HepG2 (cell line): Measurements from ENCODE around the gene SLC66A3. TPM values are rescaled to one million over a fixed set of nuclear protein-coding genes. Genes with fewer than 3 reads are reported as not detected.

Experiments
- AGO1 ChIP-seq: fragments of 200-400 bp; formaldehyde crosslinking; IDR thresholded peaks from 2 replicates; pipeline ENCODE4 v1.6.1; 2017; ENCODE audit warnings: mild to moderate bottlenecking, low read depth, low read length, moderate library complexity; ENCODE audit not compliant: poor library complexity, severe bottlenecking
- ATRX ChIP-seq: sonication (generic); formaldehyde crosslinking; IDR thresholded peaks from 2 replicates; pipeline ENCODE4 v1.4.0; 2020; ENCODE audit warnings: missing genetic modification reagents, borderline replicate concordance
- ELF1 ChIP-seq: sonication (generic); formaldehyde crosslinking; IDR thresholded peaks from 2 replicates; pipeline ENCODE4 v1.4.0; 2020; ENCODE audit warnings: missing genetic modification reagents
- HMGXB3 ChIP-seq: sonication (generic); formaldehyde crosslinking; IDR thresholded peaks from 2 replicates; pipeline ENCODE4 v1.4.0; 2020; ENCODE audit warnings: missing genetic modification reagents, borderline replicate concordance
- HNRNPLL ChIP-seq: fragments of 200-400 bp; formaldehyde crosslinking; IDR thresholded peaks from 2 replicates; pipeline ENCODE4 v1.6.1; 2017; ENCODE audit warnings: mild to moderate bottlenecking, low read depth, low read length; ENCODE audit not compliant: poor library complexity, severe bottlenecking
- KAT7 ChIP-seq: IDR thresholded peaks from 2 replicates; pipeline ENCODE4 v1.6.1; 2018; ENCODE audit warnings: borderline replicate concordance, missing compliant biosample characterization
- MIER2 ChIP-seq: IDR thresholded peaks from 2 replicates; pipeline ENCODE4 v1.6.1; 2016; ENCODE audit warnings: missing biosample characterization, missing genetic modification reagents
- NFE2 ChIP-seq: sonication (generic); formaldehyde crosslinking; IDR thresholded peaks from 2 replicates; pipeline ENCODE4 v1.4.0; 2020; ENCODE audit warnings: missing genetic modification reagents
- PHB2 ChIP-seq: fragments of 450-650 bp; IDR thresholded peaks from 2 replicates; pipeline ENCODE4 v1.6.1; 2018; ENCODE audit not compliant: partially characterized antibody
- SALL1 ChIP-seq: sonication (generic); formaldehyde crosslinking; IDR thresholded peaks from 2 replicates; pipeline ENCODE4 v1.8.0; 2022; ENCODE audit warnings: mild to moderate bottlenecking, missing genetic modification reagents
- SALL2 ChIP-seq: sonication (generic); formaldehyde crosslinking; IDR thresholded peaks from 2 replicates; pipeline ENCODE4 v1.8.1; 2023; ENCODE audit warnings: mild to moderate bottlenecking, missing genetic modification reagents, inconsistent platforms
- SPEN ChIP-seq: sonication (generic); formaldehyde crosslinking; IDR thresholded peaks from 2 replicates; pipeline ENCODE4 v1.5.1; 2020; ENCODE audit warnings: low read depth, mild to moderate bottlenecking, missing genetic modification reagents
- SRF ChIP-seq: IDR thresholded peaks from 2 replicates; pipeline ENCODE4 v1.6.1; 2011; ENCODE audit warnings: mild to moderate bottlenecking, low read depth, low read length, moderate library complexity
- STAG1 ChIP-seq: sonication (generic); formaldehyde crosslinking; IDR thresholded peaks from 2 replicates; pipeline ENCODE4 v1.4.0; 2020; ENCODE audit warnings: missing genetic modification reagents
- TEAD3 ChIP-seq: optimal IDR thresholded peaks from 2 replicates; pipeline ENCODE3; 2016; ENCODE audit warnings: borderline replicate concordance
- ZBTB38 ChIP-seq: sonication (generic); formaldehyde crosslinking; IDR thresholded peaks from 2 replicates; pipeline ENCODE4 v1.5.1; 2020; ENCODE audit warnings: mild to moderate bottlenecking, missing genetic modification reagents
- ZNF333 ChIP-seq: sonication (generic); formaldehyde crosslinking; IDR thresholded peaks from 2 replicates; pipeline ENCODE4 v1.4.0; 2020; ENCODE audit warnings: mild to moderate bottlenecking, missing genetic modification reagents, borderline replicate concordance
- ZNF343 ChIP-seq: sonication (generic); formaldehyde crosslinking; IDR thresholded peaks from 2 replicates; pipeline ENCODE4 v1.4.0; 2020; ENCODE audit warnings: mild to moderate bottlenecking, missing genetic modification reagents
- ZNF552 ChIP-seq: sonication (generic); formaldehyde crosslinking; IDR thresholded peaks from 2 replicates; pipeline ENCODE4 v1.9.0; 2022; ENCODE audit warnings: missing genetic modification reagents, mild to moderate bottlenecking, borderline replicate concordance
- ZNF572 ChIP-seq: sonication (generic); formaldehyde crosslinking; IDR thresholded peaks from 2 replicates; pipeline ENCODE4 v1.5.1; 2020; ENCODE audit warnings: mild to moderate bottlenecking, missing genetic modification reagents
- ZNF800 ChIP-seq: sonication (generic); formaldehyde crosslinking; IDR thresholded peaks from 2 replicates; pipeline ENCODE4 v1.4.0; 2020; ENCODE audit warnings: missing genetic modification reagents
- polyA plus RNA-seq, 8 experiments: library from polyadenylated mRNA; depleted of rRNA in 3 of 8; stranded (reverse) in 7 of 8; unstranded in 1 of 8; fragments of >200 nt; fragmentation: Illumina TruSeq in 4 of 8; extraction: Trizol in 4 of 8; gene quantifications; 2 replicates each; pipeline versions ENCODE4 v1.2.1 to v1.2.3, GENCODE V29; 2011 to 2016; ENCODE audit warnings: low read depth in 4 of 8, missing spikeins in 1 of 8, mixed read lengths in 1 of 8; ENCODE audit not compliant: insufficient read depth in 1 of 8
- total RNA-seq, 5 experiments: library from RNA; depleted of rRNA; stranded (reverse); fragments of >200 nt; fragmentation: Illumina TruSeq; extraction: Trizol; gene quantifications; 2 replicates each; pipeline ENCODE4 v1.2.3, GENCODE V29; 2016; ENCODE audit warnings: low read depth in 1 of 5
- TF ChIP-seq, protein P1 (sequence below): sonication (generic); formaldehyde crosslinking; IDR thresholded peaks from 2 replicates; pipeline ENCODE4 v1.4.0; 2020; ENCODE audit warnings: mild to moderate bottlenecking, missing genetic modification reagents
- TF ChIP-seq, protein P2 (sequence below): sonication (generic); formaldehyde crosslinking; IDR thresholded peaks from 2 replicates; pipeline ENCODE4 v1.9.0; 2022; ENCODE audit warnings: missing genetic modification reagents, mild to moderate bottlenecking, borderline replicate concordance

SLC66A3 gene
- total and polyA plus RNA-seq, 2 of the 13 experiments (the other 11 are each of a cell fraction or from before 2014, with no cell fraction given): 2.2 to 3.7 TPM

DNA sequence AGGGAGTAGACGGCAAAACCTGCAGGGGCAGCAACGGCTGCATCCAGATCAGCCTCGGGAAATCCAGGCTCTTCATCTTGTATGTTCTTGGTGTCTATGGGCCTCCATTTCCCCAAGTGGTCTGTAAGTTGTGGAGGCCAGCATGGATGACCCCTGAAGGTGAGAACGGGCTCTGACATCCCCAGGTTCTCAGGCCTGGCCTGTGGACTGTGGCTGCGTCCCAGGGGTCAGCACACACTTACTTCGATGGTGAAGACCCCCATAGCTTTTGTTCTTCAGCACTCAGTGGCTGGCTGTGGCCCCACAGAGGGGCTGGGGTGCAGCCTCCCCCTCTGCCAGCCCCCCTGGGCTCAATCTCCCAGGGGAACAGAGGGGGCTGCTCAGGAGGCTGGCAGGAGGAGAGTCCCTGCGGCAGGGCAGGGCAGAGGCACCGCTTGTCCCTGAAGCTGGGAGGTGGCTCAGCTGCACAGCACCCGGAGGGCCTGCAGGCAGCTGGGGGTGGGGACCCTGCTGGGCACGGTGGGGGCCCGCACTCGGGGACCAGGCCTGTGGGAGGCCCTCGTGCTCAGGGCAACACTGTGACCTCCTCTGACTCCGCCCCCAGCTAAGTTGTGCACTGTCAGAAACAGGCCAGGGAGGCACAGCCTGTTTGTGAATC lies 3.8 kb downstream of the SLC66A3 start (continued):
- peak; percentile 25; the same call in 1 of the 2 replicates for TF ChIP-seq SALL1
- no peak for TF ChIP-seq ZNF800 (CRISPR knock-in tag)
- TF ChIP-seq SRF: no peak
- TF ChIP-seq, protein P1, sequence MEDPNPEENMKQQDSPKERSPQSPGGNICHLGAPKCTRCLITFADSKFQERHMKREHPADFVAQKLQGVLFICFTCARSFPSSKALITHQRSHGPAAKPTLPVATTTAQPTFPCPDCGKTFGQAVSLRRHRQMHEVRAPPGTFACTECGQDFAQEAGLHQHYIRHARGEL (CRISPR knock-in tag): no peak
- no peak for TF ChIP-seq KAT7
- no peak for TF ChIP-seq TEAD3 (CRISPR knock-in tag)
- TF ChIP-seq NFE2: no peak
- TF ChIP-seq AGO1: peak; percentile 31
- TF ChIP-seq SALL2 (CRISPR knock-in tag): no peak
- TF ChIP-seq STAG1 (CRISPR knock-in tag): 0 out of 2 replicates have a peak, but pooled peaks have one; percentile 4
- peak; percentile 51; the same call in 1 of the 2 replicates for TF ChIP-seq SPEN (CRISPR knock-in tag)
- no peak for TF ChIP-seq PHB2
- no peak for TF ChIP-seq ELF1 (CRISPR knock-in tag)
- TF ChIP-seq ZBTB38 (CRISPR knock-in tag): no peak
- TF ChIP-seq ATRX (CRISPR knock-in tag): no peak
- TF ChIP-seq ZNF572 (CRISPR knock-in tag): 0 out of 2 replicates have a peak, but pooled peaks have one; percentile 31
- TF ChIP-seq ZNF343 (CRISPR knock-in tag): no peak
- TF ChIP-seq HNRNPLL: peak; percentile 58
- no peak for TF ChIP-seq MIER2 (CRISPR knock-in tag)
- TF ChIP-seq ZNF333 (CRISPR knock-in tag): 0 out of 2 replicates have a peak, but pooled peaks have one; percentile 27
- TF ChIP-seq ZNF552 (CRISPR knock-in tag): no peak
- no peak for TF ChIP-seq HMGXB3
- TF ChIP-seq, protein P2, sequence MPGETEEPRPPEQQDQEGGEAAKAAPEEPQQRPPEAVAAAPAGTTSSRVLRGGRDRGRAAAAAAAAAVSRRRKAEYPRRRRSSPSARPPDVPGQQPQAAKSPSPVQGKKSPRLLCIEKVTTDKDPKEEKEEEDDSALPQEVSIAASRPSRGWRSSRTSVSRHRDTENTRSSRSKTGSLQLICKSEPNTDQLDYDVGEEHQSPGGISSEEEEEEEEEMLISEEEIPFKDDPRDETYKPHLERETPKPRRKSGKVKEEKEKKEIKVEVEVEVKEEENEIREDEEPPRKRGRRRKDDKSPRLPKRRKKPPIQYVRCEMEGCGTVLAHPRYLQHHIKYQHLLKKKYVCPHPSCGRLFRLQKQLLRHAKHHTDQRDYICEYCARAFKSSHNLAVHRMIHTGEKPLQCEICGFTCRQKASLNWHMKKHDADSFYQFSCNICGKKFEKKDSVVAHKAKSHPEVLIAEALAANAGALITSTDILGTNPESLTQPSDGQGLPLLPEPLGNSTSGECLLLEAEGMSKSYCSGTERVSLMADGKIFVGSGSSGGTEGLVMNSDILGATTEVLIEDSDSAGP (CRISPR knock-in tag): peak; percentile 35; the same call in 1 of the 2 replicates
